Vagina (tissue), 2 donors: ENCODE measurements around the gene OOSP4B.

ENCODE experiments used
- CTCF ChIP-seq, 3 experiments: fragments of 450-650 bp in 2 of 3; fragments of 200-600 bp in 1 of 3; sonication (generic) in 1 of 3; IDR thresholded peaks; one replicate each; pipeline ENCODE4 v1.5.1; 2017 to 2019; ENCODE audit warnings: antibody characterized with exemption in 3 of 3, mild to moderate bottlenecking in 2 of 3, moderate library complexity in 2 of 3
- POLR2A ChIP-seq, 2 donors: fragments of 450-650 bp; IDR thresholded peaks; one replicate each; pipeline ENCODE4 v1.6.1; 2017; ENCODE audit warnings: antibody characterized with exemption in 2 of 2, mild to moderate bottlenecking in 2 of 2, moderate library complexity in 2 of 2
- POLR2AphosphoS5 ChIP-seq, 2 donors: sonication (generic); formaldehyde crosslinking; IDR thresholded peaks; one replicate each; pipeline ENCODE4 v1.9.0; 2017; ENCODE audit warnings: antibody characterized with exemption in 2 of 2, mild to moderate bottlenecking in 2 of 2, low read depth in 1 of 2; ENCODE audit not compliant: insufficient read depth in 1 of 2

GRCh38 chr11:59973097-59973496 lies 43.9 kb upstream of the OOSP4B start:
- TF ChIP-seq POLR2A (IDR thresholded peaks at IDR 0.05), result no peak
- TF ChIP-seq CTCF (IDR thresholded peaks at IDR 0.05), result no peak
- no peak for TF ChIP-seq POLR2AphosphoS5 (IDR thresholded peaks at IDR 0.05; ENCODE audit: insufficient read depth in 1 of 2, low read depth in 1 of 2)
